Measurements from ENCODE around the gene CADM1. TPM values are rescaled to one million over a fixed set of nuclear protein-coding genes. Genes with fewer than 3 reads are reported as not detected.

Gene CADM1
- total and polyA plus RNA-seq, 10 of the 15 experiments (the other 5 are each of a cell fraction or from before 2014, with no cell fraction given), result 0.03 to 0.48 (median 0.15) TPM; not detected in 3

DNA sequence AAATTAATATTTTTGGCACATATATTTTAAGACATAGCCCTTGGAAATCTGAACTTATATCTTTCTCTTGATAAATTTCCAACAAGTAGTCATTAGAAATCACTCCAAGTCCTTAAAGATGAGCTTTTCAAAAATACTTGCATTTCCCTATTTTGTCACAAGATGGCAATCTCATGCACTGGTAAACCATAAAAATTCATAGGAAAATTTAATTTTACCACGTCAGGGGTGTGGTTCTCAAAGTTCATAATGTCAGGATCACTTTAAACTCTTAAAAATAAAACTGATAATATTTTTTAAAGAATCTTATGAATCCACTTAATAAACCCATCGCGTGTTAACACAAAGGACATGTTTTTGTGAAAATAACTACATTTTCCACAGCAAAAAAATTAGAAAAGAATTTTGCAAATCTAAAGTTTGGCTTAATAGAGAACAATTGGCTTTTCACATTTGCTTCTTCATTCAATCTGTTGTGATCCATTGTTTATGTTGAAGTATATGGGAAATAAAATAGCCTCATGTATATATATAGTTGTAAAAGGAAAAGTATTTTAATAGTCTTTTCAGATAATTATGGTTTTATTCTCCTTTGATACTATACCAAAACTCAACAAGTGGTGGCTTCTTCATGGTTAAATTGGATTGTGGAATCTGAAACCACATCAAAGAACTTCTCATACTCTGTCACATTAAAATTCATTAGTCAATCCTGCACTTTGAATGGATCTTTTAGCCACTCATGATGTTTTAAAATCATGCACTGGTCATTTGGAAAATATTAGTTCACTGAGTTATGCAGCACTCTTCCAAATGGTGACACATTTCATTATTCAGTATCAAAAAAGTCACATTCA, 169.1 kb downstream of the CADM1 start:
- RAD21 ChIA-PET (ENCODE audit: unreplicated experiment), result interaction anchor here (0.6 to 1.5 kb wide), 15 partner anchors 10 to 943 kb away, joined by 3 to 7 read pairs (median 4); no protein-coding TSS in a partner anchor
- Histone ChIP-seq H3K4me3 (no peak overlapping the region), H3K4me2 (ENCODE audit: control insufficient read depth, insufficient read depth) (no peak overlapping the region), H3K4me1 (ENCODE audit: control insufficient read depth, insufficient read depth, low read length) (no peaks in the 10 kb centered on the region), H2AFZ (ENCODE audit: control insufficient read depth, low read depth, low read length) (no peak overlapping the region), H3K36me3 (ENCODE audit: control insufficient read depth in 2 of 2, insufficient read depth in 2 of 2, low read length in 1 of 2) (no peaks in the 10 kb centered on the region), H3K9me3 (replicated peaks; ENCODE audit: control insufficient read depth, insufficient read depth, low read length) (no peaks in the 10 kb centered on the region), H4K20me1 (ENCODE audit: control insufficient read depth, insufficient read depth) (no peaks in the 10 kb centered on the region), H3K9ac (ENCODE audit: control insufficient read depth, insufficient read depth, low read length) (no peak overlapping the region), H3K79me2 (ENCODE audit: control insufficient read depth, insufficient read depth, low read length) (no peaks in the 10 kb centered on the region), H3K27me3 (replicated peaks in 1 of 2; ENCODE audit: control insufficient read depth in 2 of 2, insufficient read depth in 2 of 2, low read length in 1 of 2) (peaks cover 0 to 1% of the 10 kb centered on the region in 2 experiments; a peak in 2 of 4 replicates), H3K27ac (ENCODE audit: control insufficient read depth, insufficient read depth) (no peak overlapping the region)
- POLR2A ChIA-PET, result no interaction called here
- ATAC-seq (no peak), FAIRE-seq (peak; percentile 79), DNase-seq (ENCODE audit: low read depth, low spot score) (no peak)
- no TSS peak for BruUV-seq (replicated peaks)
- in situ Hi-C loops (cut with MboI) (loop anchor here (5.0 to 10.0 kb wide), 3 partner anchors 580 to 1360 kb away; no protein-coding TSS in a partner anchor), intact Hi-C loops (cut with micrococcal nuclease; ENCODE audit: unreplicated experiment) (loop anchor here (1.0 to 10.0 kb wide), 6 partner anchors 340 to 1162 kb away; no protein-coding TSS in a partner anchor)
- SMC1A ChIA-PET (ENCODE audit: uncharacterized antibody, unreplicated experiment), result interaction anchor here (0.6 to 2.6 kb wide), 10 partner anchors 13 to 945 kb away, joined by 3 to 9 read pairs (median 3); no protein-coding TSS in a partner anchor
- 68% methylated on average over 3 of the region's 3 CpGs for WGBS (ENCODE audit: insufficient coverage, insufficient replicate concordance, low lambda C conversion rate, missing lambda C conversion rate)
- CTCF ChIA-PET, result interaction anchor here (0.7 to 2.5 kb wide), 22 partner anchors 9 to 946 kb away, joined by 3 to 16 read pairs (median 4); no protein-coding TSS in a partner anchor
- TF ChIP-seq REST (IDR thresholded peaks at IDR 0.05; ENCODE audit: low read depth, low read length), result no peak
- no peak for TF ChIP-seq YY1 (IDR thresholded peaks at IDR 0.05; ENCODE audit: low read depth, low read length)
- peak; percentile 81 for TF ChIP-seq SMC3 (IDR thresholded peaks at IDR 0.05; ENCODE audit: borderline replicate concordance, low read length)
- TF ChIP-seq TARDBP (IDR thresholded peaks at IDR 0.05; ENCODE audit: borderline replicate concordance), result no peak
- TF ChIP-seq SREBF2 (IDR thresholded peaks at IDR 0.05; ENCODE audit: low read length), result 0 out of 2 replicates have a peak, but pooled peaks have one; percentile 28
- 0 out of 2 replicates have a peak, but pooled peaks have one; percentile 56 for TF ChIP-seq ZNF592 (IDR thresholded peaks at IDR 0.05)
- no peak for TF ChIP-seq SREBF1 (IDR thresholded peaks at IDR 0.05; ENCODE audit: low read length)
- TF ChIP-seq IRF4 (IDR thresholded peaks at IDR 0.05; ENCODE audit: low read depth, low read length), result no peak
- no peak for TF ChIP-seq USF1 (IDR thresholded peaks at IDR 0.05; ENCODE audit: borderline replicate concordance, extremely low read length, insufficient read depth, low read depth, low read length)
- peak; percentile 73 for TF ChIP-seq RAD21 (IDR thresholded peaks at IDR 0.05; ENCODE audit: insufficient read depth, low read depth, low read length)
- no peak for TF ChIP-seq ZNF24 (IDR thresholded peaks at IDR 0.05)
- no peak for TF ChIP-seq PKNOX1 (IDR thresholded peaks at IDR 0.05)
